HepG2 (cell line): ENCODE measurements around the gene NOSIP. TPM values are rescaled to one million over a fixed set of nuclear protein-coding genes. Genes with fewer than 3 reads are reported as not detected.

Source experiments
- DMTF1 ChIP-seq: sonication (generic); formaldehyde crosslinking; IDR thresholded peaks from 2 replicates; pipeline ENCODE4 v1.4.0; 2020; ENCODE audit warnings: mild to moderate bottlenecking, missing genetic modification reagents
- KLF12 ChIP-seq: sonication (generic); formaldehyde crosslinking; IDR thresholded peaks from 2 replicates; pipeline ENCODE4 v1.4.0; 2020; ENCODE audit warnings: missing genetic modification reagents, borderline replicate concordance
- RARG ChIP-seq: sonication (generic); formaldehyde crosslinking; IDR thresholded peaks from 2 replicates; pipeline ENCODE4 v1.4.0; 2020; ENCODE audit warnings: low read depth, mild to moderate bottlenecking, missing genetic modification reagents
- ZFP36L1 ChIP-seq: sonication (generic); formaldehyde crosslinking; IDR thresholded peaks from 2 replicates; pipeline ENCODE4 v1.8.0; 2022; ENCODE audit warnings: mild to moderate bottlenecking, missing genetic modification reagents, moderate library complexity
- ZFY ChIP-seq: sonication (generic); formaldehyde crosslinking; IDR thresholded peaks from 2 replicates; pipeline ENCODE4 v1.4.0; 2020; ENCODE audit warnings: missing genetic modification reagents
- ZNF501 ChIP-seq: sonication (generic); formaldehyde crosslinking; IDR thresholded peaks from 2 replicates; pipeline ENCODE4 v1.5.1; 2020; ENCODE audit warnings: mild to moderate bottlenecking, moderate library complexity, missing genetic modification reagents
- ZNF746 ChIP-seq: sonication (generic); formaldehyde crosslinking; IDR thresholded peaks from 2 replicates; pipeline ENCODE4 v1.8.0; 2022; ENCODE audit warnings: mild to moderate bottlenecking, missing genetic modification reagents
- polyA plus RNA-seq, 8 experiments: library from polyadenylated mRNA; depleted of rRNA in 3 of 8; stranded (reverse) in 7 of 8; unstranded in 1 of 8; fragments of >200 nt; fragmentation: Illumina TruSeq in 4 of 8; extraction: Trizol in 4 of 8; gene quantifications; 2 replicates each; pipeline versions ENCODE4 v1.2.1 to v1.2.3, GENCODE V29; 2011 to 2016; ENCODE audit warnings: low read depth in 4 of 8, missing spikeins in 1 of 8, mixed read lengths in 1 of 8; ENCODE audit not compliant: insufficient read depth in 1 of 8
- total RNA-seq, 5 experiments: library from RNA; depleted of rRNA; stranded (reverse); fragments of >200 nt; fragmentation: Illumina TruSeq; extraction: Trizol; gene quantifications; 2 replicates each; pipeline ENCODE4 v1.2.3, GENCODE V29; 2016; ENCODE audit warnings: low read depth in 1 of 5
- TF ChIP-seq, protein P1 (sequence below): sonication (generic); formaldehyde crosslinking; IDR thresholded peaks from 2 replicates; pipeline ENCODE4 v1.4.0; 2020; ENCODE audit warnings: missing genetic modification reagents, borderline replicate concordance
- TF ChIP-seq, protein P2 (sequence below): sonication (generic); formaldehyde crosslinking; conservative IDR thresholded peaks from 2 replicates; pipeline ENCODE4 v1.4.0; 2020; ENCODE audit warnings: missing genetic modification reagents
- TF ChIP-seq, protein P3 (sequence below): sonication (generic); formaldehyde crosslinking; IDR thresholded peaks from 2 replicates; pipeline ENCODE4 v1.5.0; 2020; ENCODE audit warnings: missing genetic modification reagents
- TF ChIP-seq, protein P4 (sequence below): conservative IDR thresholded peaks from 2 replicates; pipeline ENCODE4 v1.6.1; 2018; ENCODE audit warnings: missing genetic modification reagents
- TF ChIP-seq, protein P5 (sequence below): sonication (generic); formaldehyde crosslinking; IDR thresholded peaks from 2 replicates; pipeline ENCODE4 v1.5.0; 2020; ENCODE audit warnings: missing genetic modification reagents
- TF ChIP-seq, protein P6 (sequence below): sonication (generic); formaldehyde crosslinking; IDR thresholded peaks from 2 replicates; pipeline ENCODE4 v1.5.0; 2020; ENCODE audit warnings: mild to moderate bottlenecking, missing genetic modification reagents

NOSIP gene
- total and polyA plus RNA-seq, 2 of the 13 experiments (the other 11 are each of a cell fraction or from before 2014, with no cell fraction given) = 54.3 to 78.0 TPM

DNA sequence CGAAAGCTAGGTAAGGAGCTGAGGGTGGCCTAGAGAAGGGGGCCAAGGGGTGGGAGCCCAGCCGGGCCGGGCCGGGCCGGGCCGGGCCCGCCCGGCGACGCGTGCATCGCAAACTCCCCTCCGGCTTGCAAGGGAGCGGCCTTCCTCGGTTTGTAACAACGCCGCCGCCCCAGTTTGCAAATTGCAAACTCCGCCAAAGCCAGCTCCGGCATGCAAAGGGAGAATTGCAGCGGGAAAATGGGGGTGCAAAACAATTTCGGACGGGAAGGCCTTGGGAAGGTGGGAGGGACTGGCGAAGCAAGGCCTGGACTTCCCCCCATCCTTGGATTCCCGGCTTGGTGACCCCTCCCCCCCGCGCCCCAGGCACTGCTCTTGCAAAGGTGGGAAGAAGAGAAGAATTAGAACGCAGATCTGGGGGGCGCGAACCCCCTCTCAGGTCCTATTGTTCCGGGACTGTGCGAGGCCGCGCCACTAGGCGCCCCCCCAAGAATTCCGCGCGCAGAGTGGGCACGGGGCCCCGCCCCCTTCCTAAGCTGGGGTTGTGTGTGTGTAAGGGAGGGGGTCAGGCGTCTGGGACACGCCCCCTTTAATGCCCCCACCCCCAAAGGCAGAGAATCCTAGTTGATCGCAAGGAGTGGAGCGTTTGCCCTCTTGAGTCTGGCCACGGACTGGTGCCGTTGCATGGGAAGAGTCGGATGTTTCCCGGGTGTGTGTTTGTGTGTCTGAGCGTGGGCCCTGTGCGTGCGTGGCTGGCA, 11.6 kb upstream of the NOSIP start (continued):
- TF ChIP-seq, protein P1, sequence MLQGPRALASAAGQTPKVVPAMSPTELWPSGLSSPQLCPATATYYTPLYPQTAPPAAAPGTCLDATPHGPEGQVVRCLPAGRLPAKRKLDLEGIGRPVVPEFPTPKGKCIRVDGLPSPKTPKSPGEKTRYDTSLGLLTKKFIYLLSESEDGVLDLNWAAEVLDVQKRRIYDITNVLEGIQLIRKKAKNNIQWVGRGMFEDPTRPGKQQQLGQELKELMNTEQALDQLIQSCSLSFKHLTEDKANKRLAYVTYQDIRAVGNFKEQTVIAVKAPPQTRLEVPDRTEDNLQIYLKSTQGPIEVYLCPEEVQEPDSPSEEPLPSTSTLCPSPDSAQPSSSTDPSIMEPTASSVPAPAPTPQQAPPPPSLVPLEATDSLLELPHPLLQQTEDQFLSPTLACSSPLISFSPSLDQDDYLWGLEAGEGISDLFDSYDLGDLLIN (CRISPR knock-in tag) = no peak
- no peak for TF ChIP-seq RARG (CRISPR knock-in tag)
- TF ChIP-seq DMTF1 (CRISPR knock-in tag) = no peak
- TF ChIP-seq, protein P2, sequence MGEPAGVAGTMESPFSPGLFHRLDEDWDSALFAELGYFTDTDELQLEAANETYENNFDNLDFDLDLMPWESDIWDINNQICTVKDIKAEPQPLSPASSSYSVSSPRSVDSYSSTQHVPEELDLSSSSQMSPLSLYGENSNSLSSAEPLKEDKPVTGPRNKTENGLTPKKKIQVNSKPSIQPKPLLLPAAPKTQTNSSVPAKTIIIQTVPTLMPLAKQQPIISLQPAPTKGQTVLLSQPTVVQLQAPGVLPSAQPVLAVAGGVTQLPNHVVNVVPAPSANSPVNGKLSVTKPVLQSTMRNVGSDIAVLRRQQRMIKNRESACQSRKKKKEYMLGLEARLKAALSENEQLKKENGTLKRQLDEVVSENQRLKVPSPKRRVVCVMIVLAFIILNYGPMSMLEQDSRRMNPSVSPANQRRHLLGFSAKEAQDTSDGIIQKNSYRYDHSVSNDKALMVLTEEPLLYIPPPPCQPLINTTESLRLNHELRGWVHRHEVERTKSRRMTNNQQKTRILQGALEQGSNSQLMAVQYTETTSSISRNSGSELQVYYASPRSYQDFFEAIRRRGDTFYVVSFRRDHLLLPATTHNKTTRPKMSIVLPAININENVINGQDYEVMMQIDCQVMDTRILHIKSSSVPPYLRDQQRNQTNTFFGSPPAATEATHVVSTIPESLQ (CRISPR knock-in tag) = no peak
- TF ChIP-seq, protein P3, sequence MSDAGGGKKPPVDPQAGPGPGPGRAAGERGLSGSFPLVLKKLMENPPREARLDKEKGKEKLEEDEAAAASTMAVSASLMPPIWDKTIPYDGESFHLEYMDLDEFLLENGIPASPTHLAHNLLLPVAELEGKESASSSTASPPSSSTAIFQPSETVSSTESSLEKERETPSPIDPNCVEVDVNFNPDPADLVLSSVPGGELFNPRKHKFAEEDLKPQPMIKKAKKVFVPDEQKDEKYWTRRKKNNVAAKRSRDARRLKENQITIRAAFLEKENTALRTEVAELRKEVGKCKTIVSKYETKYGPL = 0 out of 2 replicates have a peak, but pooled peaks have one; percentile 37
- no peak for TF ChIP-seq ZNF746 (CRISPR knock-in tag)
- 0 out of 2 replicates have a peak, but pooled peaks have one; percentile 33 for TF ChIP-seq KLF12 (CRISPR knock-in tag)
- TF ChIP-seq, protein P4, sequence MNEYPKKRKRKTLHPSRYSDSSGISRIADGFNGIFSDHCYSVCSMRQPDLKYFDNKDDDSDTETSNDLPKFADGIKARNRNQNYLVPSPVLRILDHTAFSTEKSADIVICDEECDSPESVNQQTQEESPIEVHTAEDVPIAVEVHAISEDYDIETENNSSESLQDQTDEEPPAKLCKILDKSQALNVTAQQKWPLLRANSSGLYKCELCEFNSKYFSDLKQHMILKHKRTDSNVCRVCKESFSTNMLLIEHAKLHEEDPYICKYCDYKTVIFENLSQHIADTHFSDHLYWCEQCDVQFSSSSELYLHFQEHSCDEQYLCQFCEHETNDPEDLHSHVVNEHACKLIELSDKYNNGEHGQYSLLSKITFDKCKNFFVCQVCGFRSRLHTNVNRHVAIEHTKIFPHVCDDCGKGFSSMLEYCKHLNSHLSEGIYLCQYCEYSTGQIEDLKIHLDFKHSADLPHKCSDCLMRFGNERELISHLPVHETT (CRISPR knock-in tag) = peak; percentile 56; the same call in 1 of the 2 replicates
- TF ChIP-seq, protein P5, sequence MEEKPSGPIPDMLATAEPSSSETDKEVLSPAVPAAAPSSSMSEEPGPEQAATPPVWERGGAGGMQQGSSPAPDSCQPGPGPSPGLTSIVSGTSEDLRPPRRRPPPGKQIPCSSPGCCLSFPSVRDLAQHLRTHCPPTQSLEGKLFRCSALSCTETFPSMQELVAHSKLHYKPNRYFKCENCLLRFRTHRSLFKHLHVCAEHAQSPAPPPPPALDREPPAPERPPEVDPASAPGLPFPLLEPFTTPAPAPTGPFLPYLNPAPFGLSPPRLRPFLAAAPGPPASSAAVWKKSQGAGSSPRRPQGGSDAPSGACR (CRISPR knock-in tag) = peak; percentile 36; the same call in 1 of the 2 replicates
- TF ChIP-seq ZNF501 (CRISPR knock-in tag) = peak; percentile 60; the same call in 1 of the 2 replicates
- no peak for TF ChIP-seq ZFP36L1 (CRISPR knock-in tag)
- TF ChIP-seq ZFY (CRISPR knock-in tag) = peak; percentile 81
- TF ChIP-seq, protein P6, sequence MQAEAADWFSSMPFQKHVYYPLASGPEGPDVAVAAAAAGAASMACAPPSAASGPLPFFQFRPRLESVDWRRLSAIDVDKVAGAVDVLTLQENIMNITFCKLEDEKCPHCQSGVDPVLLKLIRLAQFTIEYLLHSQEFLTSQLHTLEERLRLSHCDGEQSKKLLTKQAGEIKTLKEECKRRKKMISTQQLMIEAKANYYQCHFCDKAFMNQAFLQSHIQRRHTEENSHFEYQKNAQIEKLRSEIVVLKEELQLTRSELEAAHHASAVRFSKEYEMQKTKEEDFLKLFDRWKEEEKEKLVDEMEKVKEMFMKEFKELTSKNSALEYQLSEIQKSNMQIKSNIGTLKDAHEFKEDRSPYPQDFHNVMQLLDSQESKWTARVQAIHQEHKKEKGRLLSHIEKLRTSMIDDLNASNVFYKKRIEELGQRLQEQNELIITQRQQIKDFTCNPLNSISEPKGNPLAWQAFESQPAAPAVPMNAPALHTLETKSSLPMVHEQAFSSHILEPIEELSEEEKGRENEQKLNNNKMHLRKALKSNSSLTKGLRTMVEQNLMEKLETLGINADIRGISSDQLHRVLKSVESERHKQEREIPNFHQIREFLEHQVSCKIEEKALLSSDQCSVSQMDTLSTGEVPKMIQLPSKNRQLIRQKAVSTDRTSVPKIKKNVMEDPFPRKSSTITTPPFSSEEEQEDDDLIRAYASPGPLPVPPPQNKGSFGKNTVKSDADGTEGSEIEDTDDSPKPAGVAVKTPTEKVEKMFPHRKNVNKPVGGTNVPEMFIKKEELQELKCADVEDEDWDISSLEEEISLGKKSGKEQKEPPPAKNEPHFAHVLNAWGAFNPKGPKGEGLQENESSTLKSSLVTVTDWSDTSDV (CRISPR knock-in tag) = no peak
